RWPE2 (cell line): ENCODE measurements around the gene SLC66A3.

Experiments
- ATAC-seq: fragments of 200-7000 bp; cut with Tn5 transposase; 3 replicates; pipeline ENCODE4 v1.9.1; 2021; ENCODE audit warnings: low read depth
- DNase-seq: peaks from one replicate; pipeline ENCODE4 v3.0.0-alpha.2; 2020; ENCODE audit warnings: low spot score
- H3K27ac ChIP-seq: fragments of 450-650 bp; 2 replicates; pipeline ENCODE4 v1.5.1; 2017; ENCODE audit warnings: mild to moderate bottlenecking; ENCODE audit not compliant: poor library complexity, severe bottlenecking
- H3K27me3 ChIP-seq: fragments of 250-450 bp; sonication (Bioruptor Pico); 2 replicates; pipeline ENCODE4 v1.5.1; 2021; ENCODE audit warnings: mild to moderate bottlenecking, moderate library complexity; ENCODE audit not compliant: insufficient read depth, poor library complexity, severe bottlenecking
- H3K36me3 ChIP-seq: fragments of 250-450 bp; sonication (Bioruptor Pico); 2 replicates; pipeline ENCODE4 v1.5.1; 2020; ENCODE audit warnings: low read depth, mild to moderate bottlenecking, moderate library complexity
- H3K4me1 ChIP-seq: fragments of 250-450 bp; sonication (Bioruptor Pico); 2 replicates; pipeline ENCODE4 v1.5.1; 2021; ENCODE audit warnings: mild to moderate bottlenecking, moderate library complexity; ENCODE audit not compliant: insufficient read depth, poor library complexity, severe bottlenecking
- H3K4me3 ChIP-seq: fragments of 250-450 bp; sonication (Bioruptor Pico); 2 replicates; pipeline ENCODE4 v1.5.1; 2021; ENCODE audit warnings: mild to moderate bottlenecking, moderate library complexity; ENCODE audit not compliant: severe bottlenecking
- H3K9me3 ChIP-seq: fragments of 250-450 bp; sonication (Bioruptor Pico); 2 replicates; pipeline ENCODE4 v1.5.1; 2021; ENCODE audit warnings: mild to moderate bottlenecking, moderate library complexity; ENCODE audit not compliant: severe bottlenecking
- TF ChIP-seq, protein P1 (sequence below): fragments of 450-650 bp; IDR thresholded peaks from one replicate; pipeline ENCODE4 v1.5.1; 2017; ENCODE audit warnings: mild to moderate bottlenecking, moderate library complexity; ENCODE audit not compliant: poor library complexity, severe bottlenecking

The SLC66A3 gene

DNA sequence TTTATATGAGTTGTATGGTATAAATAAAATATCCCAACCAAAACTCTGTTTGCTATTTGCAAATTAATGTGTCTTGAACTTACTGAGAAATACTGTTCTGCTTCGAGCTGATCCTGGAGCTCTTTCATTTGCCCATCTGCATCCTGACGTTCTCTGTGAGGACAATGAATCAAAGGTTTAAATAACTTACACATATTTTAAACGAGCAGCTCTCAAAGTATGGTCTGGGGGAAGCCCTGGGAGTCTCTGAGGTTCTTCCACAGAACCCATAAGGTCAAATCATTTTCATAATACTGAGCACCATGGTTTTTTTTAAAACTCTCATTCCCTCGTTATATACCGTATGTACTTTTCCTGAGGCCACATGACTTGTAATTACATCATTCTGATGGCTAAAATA lies 46.7 kb downstream of the SLC66A3 start:
- DNase-seq, result no peak
- Histone ChIP-seq H3K27me3 (no peaks in the 10 kb centered on the region), H3K4me1 (peaks cover 16% of the 10 kb centered on the region), H3K4me3 (no peak overlapping the region), H3K27ac (no peak overlapping the region), H3K36me3 (peaks cover 57% of the 10 kb centered on the region), H3K9me3 (no peaks in the 10 kb centered on the region)
- ATAC-seq, result no peak
- TF ChIP-seq, protein P1, sequence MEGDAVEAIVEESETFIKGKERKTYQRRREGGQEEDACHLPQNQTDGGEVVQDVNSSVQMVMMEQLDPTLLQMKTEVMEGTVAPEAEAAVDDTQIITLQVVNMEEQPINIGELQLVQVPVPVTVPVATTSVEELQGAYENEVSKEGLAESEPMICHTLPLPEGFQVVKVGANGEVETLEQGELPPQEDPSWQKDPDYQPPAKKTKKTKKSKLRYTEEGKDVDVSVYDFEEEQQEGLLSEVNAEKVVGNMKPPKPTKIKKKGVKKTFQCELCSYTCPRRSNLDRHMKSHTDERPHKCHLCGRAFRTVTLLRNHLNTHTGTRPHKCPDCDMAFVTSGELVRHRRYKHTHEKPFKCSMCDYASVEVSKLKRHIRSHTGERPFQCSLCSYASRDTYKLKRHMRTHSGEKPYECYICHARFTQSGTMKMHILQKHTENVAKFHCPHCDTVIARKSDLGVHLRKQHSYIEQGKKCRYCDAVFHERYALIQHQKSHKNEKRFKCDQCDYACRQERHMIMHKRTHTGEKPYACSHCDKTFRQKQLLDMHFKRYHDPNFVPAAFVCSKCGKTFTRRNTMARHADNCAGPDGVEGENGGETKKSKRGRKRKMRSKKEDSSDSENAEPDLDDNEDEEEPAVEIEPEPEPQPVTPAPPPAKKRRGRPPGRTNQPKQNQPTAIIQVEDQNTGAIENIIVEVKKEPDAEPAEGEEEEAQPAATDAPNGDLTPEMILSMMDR, result no peak

DNA sequence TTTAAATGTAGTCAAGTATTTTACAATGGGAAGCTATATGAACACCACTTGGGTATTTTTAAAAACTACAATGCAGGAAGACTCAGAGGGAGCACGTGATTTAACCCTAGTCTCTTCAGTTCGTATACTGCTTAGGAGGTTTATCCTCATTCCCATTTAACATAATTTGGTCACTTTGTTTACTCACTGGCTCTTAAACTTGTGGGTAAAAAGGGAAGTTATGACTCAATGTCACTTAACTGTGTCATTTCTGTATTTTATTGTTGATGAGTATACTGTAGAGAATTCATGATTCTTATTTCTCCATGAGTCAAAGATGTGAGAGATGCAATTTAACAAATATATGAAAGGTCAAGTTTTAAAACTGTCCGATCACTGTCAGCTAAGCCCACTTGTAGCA lies 48.2 kb downstream of the SLC66A3 start:
- no peak overlapping the region for H3K4me3 ChIP-seq
- H3K27ac ChIP-seq, result no peak overlapping the region
- H3K9me3 ChIP-seq, result no peaks in the 10 kb centered on the region
- ATAC-seq, result peak; percentile 63; the same call in 2 of the 3 replicates
- H3K27me3 ChIP-seq, result no peaks in the 10 kb centered on the region
- H3K4me1 ChIP-seq, result peaks cover 16% of the 10 kb centered on the region
- DNase-seq, result no peak
- TF ChIP-seq, protein P1, result no peak
- H3K36me3 ChIP-seq, result peaks cover 55% of the 10 kb centered on the region

DNA sequence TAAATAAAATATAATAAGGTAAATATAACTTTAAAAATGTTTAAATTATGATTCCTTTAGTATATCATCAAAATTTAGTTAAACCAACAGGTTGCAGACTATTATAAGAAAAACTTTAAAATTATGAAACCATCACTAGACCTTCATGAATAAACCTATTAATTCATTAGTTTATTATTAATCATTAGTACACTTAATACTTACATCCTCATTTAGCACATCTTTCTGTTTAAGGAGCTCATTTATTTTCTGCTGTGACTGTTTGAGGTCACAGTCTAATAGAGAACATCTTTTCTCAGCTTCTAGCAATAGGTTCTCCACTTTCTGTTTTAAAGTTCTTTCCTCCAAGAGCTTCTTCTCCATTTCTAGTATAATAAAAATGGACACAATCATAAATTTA lies 52.8 kb downstream of the SLC66A3 start:
- no peaks in the 10 kb centered on the region for H3K27me3 ChIP-seq
- peaks cover 57% of the 10 kb centered on the region for H3K36me3 ChIP-seq
- no peaks in the 10 kb centered on the region for H3K9me3 ChIP-seq
- TF ChIP-seq, protein P1, result no peak
- H3K27ac ChIP-seq, result no peak overlapping the region
- ATAC-seq (no peak), DNase-seq (no peak)
- H3K4me1 ChIP-seq, result peaks cover 16% of the 10 kb centered on the region
- no peak overlapping the region for H3K4me3 ChIP-seq

DNA sequence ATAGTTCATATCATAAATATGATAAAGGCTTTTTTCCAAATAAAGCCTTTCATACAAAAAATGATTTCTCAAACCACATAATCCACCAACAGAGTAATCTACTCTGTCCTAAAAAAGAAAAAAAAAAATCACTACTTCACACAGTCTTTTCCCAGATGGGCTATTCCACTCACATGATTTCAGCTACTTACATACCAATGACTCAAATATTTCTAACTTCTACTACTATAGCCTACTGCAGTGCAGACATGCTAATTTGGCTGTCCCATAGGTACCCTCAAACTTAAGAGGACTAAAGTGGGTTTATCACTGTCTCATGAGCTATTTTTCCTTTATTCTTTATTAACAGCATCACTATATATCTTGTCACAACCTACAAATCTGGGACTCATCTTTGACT lies 57.4 kb downstream of the SLC66A3 start:
- ATAC-seq, result no peak
- peaks cover 87% of the 10 kb centered on the region for H3K36me3 ChIP-seq

DNA sequence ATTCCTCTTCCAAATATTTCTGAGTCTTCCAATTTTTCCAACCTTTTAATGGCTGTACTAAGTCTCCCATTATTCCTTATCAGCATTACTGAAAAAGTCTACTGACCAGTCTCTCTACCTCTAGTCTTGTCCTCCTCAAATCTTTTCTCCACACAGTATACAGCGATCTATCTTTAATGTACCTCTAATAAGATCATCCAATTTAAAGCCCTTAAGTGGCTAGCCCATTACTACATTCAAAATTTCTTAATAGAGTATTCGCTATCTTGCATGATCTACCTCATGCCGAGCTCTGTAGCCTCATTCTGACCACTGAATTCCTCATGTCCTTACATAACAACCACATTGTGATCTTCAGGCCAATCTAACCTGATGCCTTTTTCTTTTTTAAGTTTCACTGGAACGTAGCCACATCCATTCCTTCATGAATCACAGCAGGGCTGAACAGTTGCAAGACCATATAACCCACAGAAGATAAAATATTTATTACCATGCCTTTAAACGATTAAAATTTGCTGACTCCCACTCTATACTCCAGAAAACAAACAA lies 57.9 kb downstream of the SLC66A3 start:
- DNase-seq (no peak), ATAC-seq (no peak)
- no peak overlapping the region for H3K4me3 ChIP-seq
- peaks cover 87% of the 10 kb centered on the region for H3K36me3 ChIP-seq
- TF ChIP-seq, protein P1, result no peak
- H3K4me1 ChIP-seq, result no peaks in the 10 kb centered on the region
- no peaks in the 10 kb centered on the region for H3K9me3 ChIP-seq
- no peaks in the 10 kb centered on the region for H3K27me3 ChIP-seq
- H3K27ac ChIP-seq, result no peak overlapping the region

More for the DNA sequence above, 57.4 kb downstream of the SLC66A3 start:
- DNase-seq, result no peak
- Histone ChIP-seq H3K4me3 (no peak overlapping the region), H3K27ac (no peak overlapping the region), H3K27me3 (no peaks in the 10 kb centered on the region), H3K9me3 (no peaks in the 10 kb centered on the region), H3K4me1 (no peaks in the 10 kb centered on the region)
- TF ChIP-seq, protein P1, result no peak
